NCI-H1417 (cell line): ENCODE results near the gene TFRC.
"Not testable (repeated sequence)": the region's sequence is repeated elsewhere in the genome, so short reads cannot be mapped to it uniquely, and the experiment has no call there.

Experiments used
- DNase-seq, 3 experiments: peaks; one replicate each; lab custom pipeline; 2025; lab: John Stamatoyannopoulos, UW

The TFRC gene

GRCh38 chr3:196004359-196005052 lies 77.4 kb downstream of the TFRC start:
- not testable (repeated sequence) for DNase-seq

DNA sequence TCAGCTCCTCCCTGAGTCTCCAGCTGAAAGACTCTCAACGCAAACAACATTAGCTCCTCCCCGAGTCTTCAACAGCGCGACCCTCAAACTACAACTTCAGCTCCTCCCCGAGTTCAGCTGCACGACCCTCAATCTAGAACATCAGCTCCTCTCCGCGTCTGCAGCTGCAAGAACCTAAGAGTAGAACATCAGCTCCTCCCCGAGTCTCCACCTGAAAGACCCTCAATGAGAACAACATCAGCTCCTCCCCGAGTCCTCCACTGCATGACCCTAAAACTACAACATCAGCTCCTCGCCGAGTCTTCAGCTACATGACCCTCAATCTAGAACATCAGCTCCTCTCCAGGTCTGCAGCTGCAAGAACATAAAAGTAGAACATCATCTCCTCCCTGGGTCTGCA lies 78.3 kb downstream of the TFRC start:
- no peak for DNase-seq

GRCh38 chr3:196002721-196003120 lies 79.2 kb downstream of the TFRC start:
- DNase-seq = not testable (repeated sequence)

DNA sequence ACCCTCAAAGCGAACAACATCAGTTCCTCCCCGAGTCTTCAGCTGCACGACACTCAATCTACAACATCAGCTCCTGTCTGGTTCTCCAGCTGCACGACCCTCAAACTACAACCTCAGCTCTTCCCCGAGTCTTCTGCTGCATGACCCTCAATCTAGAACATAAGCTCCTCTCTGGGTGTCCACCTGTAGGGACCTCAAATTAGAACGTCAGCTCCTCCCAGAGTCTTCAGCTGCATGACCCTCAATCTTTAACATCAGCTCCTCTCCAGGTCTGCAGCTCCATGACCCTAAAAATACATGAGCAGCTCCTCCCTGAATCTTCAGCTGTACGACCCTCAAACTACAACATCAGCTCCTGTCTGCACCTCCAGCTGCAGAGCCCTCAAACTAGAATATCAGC lies 80.7 kb downstream of the TFRC start:
- not testable (repeated sequence) for DNase-seq

DNA sequence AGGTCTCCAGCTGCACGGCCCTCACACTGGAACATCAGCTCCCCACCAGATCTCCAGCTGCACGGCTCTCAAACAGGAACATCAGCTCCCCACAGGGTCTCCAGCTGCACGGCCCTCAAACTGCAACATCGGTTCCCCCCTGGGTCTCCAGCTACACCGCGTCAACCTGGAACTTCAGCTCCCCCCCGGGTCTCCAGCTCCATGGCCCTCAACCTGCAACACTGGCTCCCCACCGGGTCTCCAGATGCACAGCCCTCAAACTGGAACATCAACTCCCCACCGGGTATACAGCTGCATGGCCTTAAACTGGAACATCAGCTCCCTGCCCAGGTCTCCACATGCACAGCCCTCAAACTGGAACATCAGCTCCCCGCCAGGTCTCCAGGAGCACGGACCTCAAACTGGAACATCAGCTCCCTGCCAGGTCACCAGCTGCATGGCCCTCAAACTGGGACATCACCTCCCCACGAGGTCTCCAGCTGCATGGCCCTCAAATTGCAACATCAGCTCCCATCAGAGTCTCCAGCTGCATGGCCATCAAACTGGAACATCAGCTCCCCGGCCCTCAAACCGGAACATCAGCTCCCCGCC lies 81.4 kb downstream of the TFRC start:
- not testable (repeated sequence) for DNase-seq

GRCh38 chr3:195999896-196000295 lies 82.0 kb downstream of the TFRC start:
- no peak for DNase-seq
